ENCODE measurements around the gene PTH1R. TPM values are rescaled to one million over a fixed set of nuclear protein-coding genes. Genes with fewer than 3 reads are reported as not detected.
A peak's percentile ranks its signal among the peaks of the same experiment; 100 is the strongest.

Gene PTH1R
- polyA plus RNA-seq, 3 donors, result not detected

DNA sequence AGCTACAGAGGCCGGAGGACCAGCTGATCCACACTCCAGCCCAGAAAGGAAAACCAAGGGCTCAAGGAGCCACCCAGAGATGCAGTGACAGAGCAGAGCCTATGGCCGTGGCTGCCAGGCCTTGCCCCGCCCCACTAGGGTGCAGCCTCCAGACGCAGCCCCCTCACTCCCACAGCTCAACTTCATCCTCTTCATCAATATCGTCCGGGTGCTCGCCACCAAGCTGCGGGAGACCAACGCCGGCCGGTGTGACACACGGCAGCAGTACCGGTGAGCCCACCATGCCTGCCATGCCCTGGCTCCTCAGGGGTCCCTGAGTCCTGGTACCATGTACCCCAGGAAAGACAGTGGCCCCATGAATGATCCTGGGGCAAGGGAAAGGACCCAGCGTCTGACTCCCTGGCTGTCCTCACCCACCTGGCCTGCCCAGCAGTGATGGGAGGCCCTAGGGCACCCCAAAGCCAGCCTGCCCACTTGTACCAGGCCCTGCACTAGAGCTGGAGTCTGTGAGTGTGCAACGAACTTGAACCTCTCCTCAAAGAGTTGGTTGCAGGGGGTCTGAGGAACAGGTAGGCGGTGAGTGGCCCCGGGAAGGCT is 24.2 kb downstream of the PTH1R start:
- Histone ChIP-seq H3K36me3 (replicated peaks in 1 of 2; ENCODE audit: control insufficient read depth in 1 of 2, insufficient read depth in 2 of 2, low read length in 2 of 2) (no peaks in the 10 kb centered on the region), H3K27me3 (ENCODE audit: control insufficient read depth in 2 of 2, insufficient read depth in 2 of 2, low read length in 2 of 2) (peaks cover 3 to 19% of the 10 kb centered on the region in 2 donors), H3K9ac (ENCODE audit: insufficient read depth, low read length, poor library complexity, severe bottlenecking) (no peak overlapping the region), H3K4me3 (replicated peaks in 1 of 3; ENCODE audit: low read depth in 2 of 3, low read length in 3 of 3) (no peak overlapping the region), H3K27ac (ENCODE audit: low read depth in 1 of 2, low read length in 2 of 2) (no peak overlapping the region), H3K79me2 (ENCODE audit: insufficient read depth, low read length) (no peaks in the 10 kb centered on the region), H3K4me2 (replicated peaks; ENCODE audit: extremely low read depth, low read length, poor library complexity, severe bottlenecking) (no peak overlapping the region), H2AFZ (ENCODE audit: insufficient read depth, low read depth, low read length, poor library complexity, severe bottlenecking) (no peak overlapping the region), H3K9me3 (replicated peaks in 1 of 2; ENCODE audit: control insufficient read depth in 1 of 2, insufficient read depth in 1 of 2, low read length in 2 of 2) (no peaks in the 10 kb centered on the region), H3K4me1 (ENCODE audit: control insufficient read depth in 1 of 2, insufficient read depth in 2 of 2, low read length in 2 of 2) (peaks cover 9 to 18% of the 10 kb centered on the region in 2 donors), H4K20me1 (ENCODE audit: insufficient read depth, low read length) (no peaks in the 10 kb centered on the region)
- Mint-ChIP-seq H3K9me3 (peaks cover 0 to 3% (median 0%) of the 10 kb centered on the region in 7 donors), H3K27ac (no peak overlapping the region), H3K4me1 (peaks cover 20% of the 10 kb centered on the region), H3K4me3 (no peak overlapping the region), H3K27me3 (ENCODE audit: low read depth in 3 of 3) (peaks cover 22 to 34% (median 29%) of the 10 kb centered on the region in 3 donors), H3K36me3 (no peaks in the 10 kb centered on the region)
- 96% methylated on average over 16 of the region's 17 CpGs for WGBS (ENCODE audit: insufficient coverage)
- DNase-seq, result no peak
- TF ChIP-seq CTCF (IDR thresholded peaks at IDR 0.05), result no peak
- intact Hi-C loops (cut with micrococcal nuclease), result no loop called here

- H3K4me1 Mint-ChIP-seq, result peaks cover 20% of the 10 kb centered on the region
- 95% methylated on average over 9 of the region's 15 CpGs for WGBS (ENCODE audit: insufficient coverage)
- H3K9me3 ChIP-seq (replicated peaks in 1 of 2; ENCODE audit: control insufficient read depth in 1 of 2, insufficient read depth in 1 of 2, low read length in 2 of 2), result no peaks in the 10 kb centered on the region
- H3K36me3 ChIP-seq (replicated peaks in 1 of 2; ENCODE audit: control insufficient read depth in 1 of 2, insufficient read depth in 2 of 2, low read length in 2 of 2), result no peaks in the 10 kb centered on the region
- TF ChIP-seq CTCF (IDR thresholded peaks at IDR 0.05), result no peak
- peaks cover 0 to 3% (median 0%) of the 10 kb centered on the region in 7 donors for H3K9me3 Mint-ChIP-seq
- H3K4me2 ChIP-seq (replicated peaks; ENCODE audit: extremely low read depth, low read length, poor library complexity, severe bottlenecking), result no peak overlapping the region
- no peak overlapping the region for H3K4me3 Mint-ChIP-seq
- no peaks in the 10 kb centered on the region for H3K36me3 Mint-ChIP-seq
- peaks cover 22 to 29% (median 26%) of the 10 kb centered on the region in 3 donors for H3K27me3 Mint-ChIP-seq (ENCODE audit: low read depth in 3 of 3)
- peaks cover 9 to 18% of the 10 kb centered on the region in 2 donors for H3K4me1 ChIP-seq (ENCODE audit: control insufficient read depth in 1 of 2, insufficient read depth in 2 of 2, low read length in 2 of 2)
- H3K9ac ChIP-seq (ENCODE audit: insufficient read depth, low read length, poor library complexity, severe bottlenecking), result no peak overlapping the region
- no peaks in the 10 kb centered on the region for H4K20me1 ChIP-seq (ENCODE audit: insufficient read depth, low read length)
- no peak for DNase-seq
- no peak overlapping the region for H3K27ac ChIP-seq (ENCODE audit: low read depth in 1 of 2, low read length in 2 of 2)
- no peak overlapping the region for H2AFZ ChIP-seq (ENCODE audit: insufficient read depth, low read depth, low read length, poor library complexity, severe bottlenecking)
- H3K79me2 ChIP-seq (ENCODE audit: insufficient read depth, low read length), result no peaks in the 10 kb centered on the region
- H3K27me3 ChIP-seq (ENCODE audit: control insufficient read depth in 2 of 2, insufficient read depth in 2 of 2, low read length in 2 of 2), result peaks cover 3 to 19% of the 10 kb centered on the region in 2 donors
- H3K4me3 ChIP-seq (replicated peaks in 1 of 3; ENCODE audit: low read depth in 2 of 3, low read length in 3 of 3), result no peak overlapping the region
- intact Hi-C loops (cut with micrococcal nuclease), result no loop called here
- peak overlapping the region in 1 of 7 donors; percentile 30 for H3K27ac Mint-ChIP-seq
Observed at GRCh38 chr3:46902188-46902631, 24.7 kb downstream of the PTH1R start.
